HepG2 (cell line): ENCODE measurements around the gene UPF3B. TPM values are rescaled to one million over a fixed set of nuclear protein-coding genes. Genes with fewer than 3 reads are reported as not detected.

Source experiments
- ATAC-seq: fragments of 200-7000 bp; cut with Tn5 transposase; 3 replicates; pipeline ENCODE4 v1.9.1; 2020; ENCODE audit warnings: mild to moderate bottlenecking, moderate library complexity
- BruUV-seq: library from RNA; stranded (reverse); fragments of 400-500 nt; replicated peaks from 2 replicates; lab custom pipeline; 2021; lab: Mats Ljungman, UMichigan
- CTCF ChIA-PET: fragments of 300-600 bp; formaldehyde crosslinking; extraction: SDS; loops from one replicate; lab custom pipeline; 2021; ENCODE audit warnings: low total read pairs, inconsistent platforms, low intra/inter-chr PET ratio; lab: Yijun Ruan, JAX
- POLR2A ChIA-PET: fragments of 350-600 bp; sonication (Branson Sonifier 250); formaldehyde crosslinking; loops from one replicate; lab custom pipeline; 2020; ENCODE audit warnings: antibody characterized with exemption, inconsistent platforms; lab: Yijun Ruan, JAX
- DNase-seq: peaks from one replicate; pipeline ENCODE4 v3.0.0-alpha.2; 2015; ENCODE audit warnings: low spot score
- FAIRE-seq: peaks from 3 replicates; lab custom pipeline; 2011; peaks lifted over from hg19 to GRCh38; lab: Jason Lieb, UNC
- H2AFZ ChIP-seq: one replicate; pipeline ENCODE4 v1.6.1; 2011; ENCODE audit warnings: low read length, inconsistent platforms
- H3K27ac ChIP-seq: fragments of 300-600 bp; 3 replicates; pipeline ENCODE4 v1.8.0; 2011; ENCODE audit warnings: mixed run types, mild to moderate bottlenecking, mixed read lengths, low read length, inconsistent platforms; ENCODE audit not compliant: insufficient read depth; ENCODE audit errors: extremely low read length
- H3K27me3 ChIP-seq, 2 experiments: fragments of 200-600 bp in 1 of 2; 2 replicates in 1 of 2; 3 replicates in 1 of 2; pipeline versions ENCODE4 v1.6.0 to v1.8.0; 2011; ENCODE audit warnings: low read length in 2 of 2, mild to moderate bottlenecking in 2 of 2, moderate library complexity in 2 of 2, inconsistent platforms in 1 of 2; ENCODE audit not compliant: insufficient read depth in 2 of 2, control insufficient read depth in 1 of 2
- H3K36me3 ChIP-seq, 2 experiments: fragments of 200-600 bp in 1 of 2; replicated peaks in 1 of 2; 2 replicates in 1 of 2; 3 replicates in 1 of 2; pipeline versions ENCODE4 v1.5.1 to v1.8.0; 2011; ENCODE audit warnings: low read length in 2 of 2, inconsistent platforms in 1 of 2; ENCODE audit not compliant: insufficient read depth in 2 of 2, control insufficient read depth in 1 of 2
- H3K4me1 ChIP-seq: 2 replicates; pipeline ENCODE4 v1.5.1; 2012; ENCODE audit warnings: low read length, inconsistent platforms; ENCODE audit not compliant: insufficient read depth
- H3K4me2 ChIP-seq: 2 replicates; pipeline ENCODE4 v1.6.0; 2011; ENCODE audit warnings: low read depth, low read length, inconsistent platforms
- H3K4me3 ChIP-seq, 3 experiments: fragments of 200-600 bp in 1 of 3; sonication (generic), shearing (Covaris generic) in 1 of 3; replicated peaks in 1 of 3; 2 replicates each; pipeline ENCODE4 v1.5.1; 2011 to 2016; ENCODE audit warnings: low read length in 3 of 3, inconsistent platforms in 2 of 3, low read depth in 2 of 3, mild to moderate bottlenecking in 2 of 3, control low read depth in 1 of 3, mixed read lengths in 1 of 3; ENCODE audit not compliant: insufficient read depth in 1 of 3
- H3K79me2 ChIP-seq: one replicate; pipeline ENCODE4 v1.6.1; 2011; ENCODE audit warnings: low read length, inconsistent platforms; ENCODE audit not compliant: insufficient read depth
- H3K9ac ChIP-seq: 2 replicates; pipeline ENCODE4 v1.6.0; 2011; ENCODE audit warnings: mild to moderate bottlenecking, low read depth, low read length, inconsistent platforms; ENCODE audit not compliant: insufficient read depth
- H3K9me3 ChIP-seq: 2 replicates; pipeline ENCODE4 v1.5.1; 2012; ENCODE audit warnings: mild to moderate bottlenecking, low read length
- H4K20me1 ChIP-seq: 2 replicates; pipeline ENCODE4 v1.6.0; 2011; ENCODE audit warnings: inconsistent platforms, mild to moderate bottlenecking, low read length, moderate library complexity; ENCODE audit not compliant: insufficient read depth
- FOXK2 ChIP-seq: fragments of 450-650 bp; IDR thresholded peaks from 2 replicates; pipeline ENCODE4 v1.6.1; 2016
- KDM4B ChIP-seq: sonication (generic); formaldehyde crosslinking; IDR thresholded peaks from 2 replicates; pipeline ENCODE4 v1.4.0; 2020; ENCODE audit warnings: missing genetic modification reagents
- KMT2B ChIP-seq: IDR thresholded peaks from 2 replicates; pipeline ENCODE4 v1.6.1; 2016; ENCODE audit warnings: missing genetic modification reagents, missing compliant biosample characterization
- ZNF354B ChIP-seq: sonication (generic); formaldehyde crosslinking; IDR thresholded peaks from 2 replicates; pipeline ENCODE4 v1.8.0; 2022; ENCODE audit warnings: mild to moderate bottlenecking, missing genetic modification reagents
- WGBS: methylation state at CpG from one replicate; pipeline ENCODE4 v1.1.6; 2017; ENCODE audit warnings: low lambda C conversion rate; 5-methylcytosine and 5-hydroxymethylcytosine counted together
- in situ Hi-C: cut with HindIII; loops from 2 replicates; pipeline ENCODE4 v1.10.0; 2017; ENCODE audit warnings: low pct_unique_long_range_greater_than_20kb; ENCODE audit not compliant: extremely low pct_ligation_motif_present
- intact Hi-C: fragments of 100-400 bp; cut with micrococcal nuclease; formaldehyde crosslinking; loops from one replicate; pipeline ENCODE4 v1.10.0; 2022; ENCODE audit not compliant: unreplicated experiment
- polyA plus RNA-seq, 8 experiments: library from polyadenylated mRNA; depleted of rRNA in 3 of 8; stranded (reverse) in 7 of 8; unstranded in 1 of 8; fragments of >200 nt; fragmentation: Illumina TruSeq in 4 of 8; extraction: Trizol in 4 of 8; gene quantifications; 2 replicates each; pipeline versions ENCODE4 v1.2.1 to v1.2.3, GENCODE V29; 2011 to 2016; ENCODE audit warnings: low read depth in 4 of 8, missing spikeins in 1 of 8, mixed read lengths in 1 of 8; ENCODE audit not compliant: insufficient read depth in 1 of 8
- total RNA-seq, 5 experiments: library from RNA; depleted of rRNA; stranded (reverse); fragments of >200 nt; fragmentation: Illumina TruSeq; extraction: Trizol; gene quantifications; 2 replicates each; pipeline ENCODE4 v1.2.3, GENCODE V29; 2016; ENCODE audit warnings: low read depth in 1 of 5
- TF ChIP-seq, protein P1 (sequence below): sonication (generic); formaldehyde crosslinking; IDR thresholded peaks from 2 replicates; pipeline ENCODE4 v1.4.0; 2020; ENCODE audit warnings: mild to moderate bottlenecking, low read depth, missing genetic modification reagents
- TF ChIP-seq, protein P2 (sequence below): sonication (generic); formaldehyde crosslinking; IDR thresholded peaks from 2 replicates; pipeline ENCODE4 v1.5.0; 2020; ENCODE audit warnings: missing genetic modification reagents
- TF ChIP-seq, protein P3 (sequence below): sonication (generic); formaldehyde crosslinking; IDR thresholded peaks from 2 replicates; pipeline ENCODE4; 2020; ENCODE audit warnings: missing genetic modification reagents, mild to moderate bottlenecking, borderline replicate concordance
- TF ChIP-seq, protein P4 (sequence below): sonication (generic); formaldehyde crosslinking; IDR thresholded peaks from 2 replicates; pipeline ENCODE4 v1.4.0; 2020; ENCODE audit warnings: mild to moderate bottlenecking, missing genetic modification reagents

The UPF3B gene
- total and polyA plus RNA-seq, 2 of the 13 experiments (the other 11 are each of a cell fraction or from before 2014, with no cell fraction given) = 5.2 to 7.2 TPM

DNA sequence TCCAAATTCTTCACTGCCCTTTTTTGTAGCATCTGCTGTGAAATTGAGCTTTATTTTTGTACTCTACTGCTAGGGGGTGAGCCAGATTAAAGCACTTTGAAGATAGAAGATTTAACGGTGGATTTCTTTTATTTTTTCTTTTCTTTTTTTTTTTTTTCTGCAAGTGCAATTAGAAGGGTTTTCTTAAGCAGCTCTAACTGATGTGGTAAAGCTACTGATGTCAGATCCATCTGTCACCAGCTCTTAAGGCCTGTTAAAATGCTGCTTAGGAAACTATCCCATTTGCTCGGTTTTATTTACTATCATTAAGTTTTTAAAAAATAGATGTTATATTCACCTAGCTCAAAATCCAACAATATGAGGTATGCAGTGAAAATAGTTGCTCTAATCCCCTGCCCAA is 26.0 kb upstream of the UPF3B start:
- in situ Hi-C loops = no loop called here
- no TSS peak for BruUV-seq
- no peak for TF ChIP-seq ZNF354B (CRISPR knock-in tag)
- TF ChIP-seq, protein P1, sequence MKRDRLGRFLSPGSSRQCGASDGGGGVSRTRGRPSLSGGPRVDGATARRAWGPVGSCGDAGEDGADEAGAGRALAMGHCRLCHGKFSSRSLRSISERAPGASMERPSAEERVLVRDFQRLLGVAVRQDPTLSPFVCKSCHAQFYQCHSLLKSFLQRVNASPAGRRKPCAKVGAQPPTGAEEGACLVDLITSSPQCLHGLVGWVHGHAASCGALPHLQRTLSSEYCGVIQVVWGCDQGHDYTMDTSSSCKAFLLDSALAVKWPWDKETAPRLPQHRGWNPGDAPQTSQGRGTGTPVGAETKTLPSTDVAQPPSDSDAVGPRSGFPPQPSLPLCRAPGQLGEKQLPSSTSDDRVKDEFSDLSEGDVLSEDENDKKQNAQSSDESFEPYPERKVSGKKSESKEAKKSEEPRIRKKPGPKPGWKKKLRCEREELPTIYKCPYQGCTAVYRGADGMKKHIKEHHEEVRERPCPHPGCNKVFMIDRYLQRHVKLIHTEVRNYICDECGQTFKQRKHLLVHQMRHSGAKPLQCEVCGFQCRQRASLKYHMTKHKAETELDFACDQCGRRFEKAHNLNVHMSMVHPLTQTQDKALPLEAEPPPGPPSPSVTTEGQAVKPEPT (CRISPR knock-in tag) = no peak
- TF ChIP-seq FOXK2 = no peak
- TF ChIP-seq KMT2B = no peak
- Histone ChIP-seq H3K9me3 (no peaks in the 10 kb centered on the region), H3K27ac (no peak overlapping the region), H3K79me2 (no peaks in the 10 kb centered on the region), H3K9ac (no peak overlapping the region), H3K4me2 (no peak overlapping the region), H4K20me1 (no peaks in the 10 kb centered on the region), H2AFZ (no peak overlapping the region), H3K4me1 (no peaks in the 10 kb centered on the region), H3K4me3 (no peak overlapping the region), H3K27me3 (no peaks in the 10 kb centered on the region), H3K36me3 (peaks cover 0 to 5% of the 10 kb centered on the region in 2 experiments; a peak in 1 of 5 replicates)
- DNase-seq = no peak
- intact Hi-C loops = no loop called here
- FAIRE-seq = no peak
- no peak for ATAC-seq
- WGBS = 100% methylated on average over 2 of the region's 2 CpGs
- CTCF ChIA-PET = no interaction called here
- POLR2A ChIA-PET = no interaction called here

DNA sequence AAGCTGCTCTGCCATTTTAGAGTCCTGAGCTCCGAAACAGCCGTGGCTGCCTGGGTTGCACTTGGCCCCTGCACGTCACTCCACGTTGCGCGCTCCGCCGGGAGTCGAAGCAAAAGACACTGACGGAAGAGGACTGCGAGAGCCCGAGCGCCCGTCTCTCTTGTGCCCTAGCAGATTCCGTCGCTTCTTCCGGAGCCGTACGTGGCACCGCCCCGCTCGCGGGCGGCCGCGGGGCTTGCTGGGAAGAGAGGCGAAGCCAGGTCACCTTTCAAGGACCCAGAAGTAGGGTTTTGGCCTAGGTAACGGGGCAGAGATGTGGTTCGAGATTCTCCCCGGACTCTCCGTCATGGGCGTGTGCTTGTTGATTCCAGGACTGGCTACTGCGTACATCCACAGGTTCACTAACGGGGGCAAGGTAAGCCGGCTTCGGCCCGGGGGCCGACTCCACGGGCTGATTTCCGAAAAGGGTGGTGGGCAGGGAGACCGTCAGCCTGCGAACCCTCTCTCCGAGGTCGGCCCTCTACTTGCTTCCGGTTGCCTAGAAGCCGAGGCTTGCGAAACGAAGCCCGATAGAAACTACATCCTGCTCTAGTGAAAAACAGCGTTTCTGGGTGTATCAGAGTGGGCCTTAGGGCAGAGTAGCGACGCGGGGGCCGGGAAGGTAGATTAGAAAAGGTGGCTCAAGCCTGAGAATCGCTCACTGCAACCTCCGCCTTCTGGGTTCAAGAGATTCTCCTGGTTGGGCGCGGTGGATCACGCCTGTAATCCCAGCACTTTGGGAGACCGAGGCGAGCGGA is 19.0 kb upstream of the UPF3B start, which contains the start of the genes NDUFA1 and RNF113A:
TSS of gene NDUFA1 (plus strand) at position 234 of the 797 bp plus-strand sequence. CDS start at position 314, 80 bp downstream.
TSS of gene RNF113A (minus strand) at position 135 of the 797 bp plus-strand sequence. CDS start at position 15, 120 bp downstream.
- Histone ChIP-seq H3K27ac (peak within 1 kb of the TSS; percentile 99), H3K36me3 (0 out of 5 replicates have a peak, but pooled peaks cover 0 to 5% of the 10 kb centered on the region in 2 experiments), H3K79me2 (peaks cover 36% of the 10 kb centered on the region), H3K27me3 (no peaks in the 10 kb centered on the region; a peak in 1 of 5 replicates), H2AFZ (no peak within 1 kb of the TSS), H3K9ac (peak within 1 kb of the TSS; percentile 96), H3K4me1 (peaks cover 4% of the 10 kb centered on the region; the same call in 1 of the 2 replicates), H3K4me2 (peak within 1 kb of the TSS; percentile 74), H4K20me1 (no peaks in the 10 kb centered on the region), H3K9me3 (no peaks in the 10 kb centered on the region), H3K4me3 (peak within 1 kb of the TSS; percentile 70 to 82 (median 74))
- 0% methylated on average over 4 of the region's 62 CpGs for whole genome bisulfite sequencing
- BruUV-seq = TSS peak; percentile 70
- ATAC-seq = peak; percentile 95
- CTCF ChIA-PET = no interaction called here
- intact Hi-C loops (loop anchor here (2.0 kb wide), 2 partner anchors 19 to 81 kb away; partner anchors contain the start of genes RPL39 and UPF3B), in situ Hi-C loops (no loop called here)
- peak; percentile 76 for DNase-seq
- no peak for FAIRE-seq
- POLR2A ChIA-PET = interaction anchor here (1.0 to 3.7 kb wide), 4 partner anchors 19 to 87 kb away, joined by 4 to 42 read pairs (median 16); partner anchors contain the start of genes RPL39 and UPF3B
- TF ChIP-seq, protein P2, sequence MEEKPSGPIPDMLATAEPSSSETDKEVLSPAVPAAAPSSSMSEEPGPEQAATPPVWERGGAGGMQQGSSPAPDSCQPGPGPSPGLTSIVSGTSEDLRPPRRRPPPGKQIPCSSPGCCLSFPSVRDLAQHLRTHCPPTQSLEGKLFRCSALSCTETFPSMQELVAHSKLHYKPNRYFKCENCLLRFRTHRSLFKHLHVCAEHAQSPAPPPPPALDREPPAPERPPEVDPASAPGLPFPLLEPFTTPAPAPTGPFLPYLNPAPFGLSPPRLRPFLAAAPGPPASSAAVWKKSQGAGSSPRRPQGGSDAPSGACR (CRISPR knock-in tag) = no peak
- TF ChIP-seq, protein P3, sequence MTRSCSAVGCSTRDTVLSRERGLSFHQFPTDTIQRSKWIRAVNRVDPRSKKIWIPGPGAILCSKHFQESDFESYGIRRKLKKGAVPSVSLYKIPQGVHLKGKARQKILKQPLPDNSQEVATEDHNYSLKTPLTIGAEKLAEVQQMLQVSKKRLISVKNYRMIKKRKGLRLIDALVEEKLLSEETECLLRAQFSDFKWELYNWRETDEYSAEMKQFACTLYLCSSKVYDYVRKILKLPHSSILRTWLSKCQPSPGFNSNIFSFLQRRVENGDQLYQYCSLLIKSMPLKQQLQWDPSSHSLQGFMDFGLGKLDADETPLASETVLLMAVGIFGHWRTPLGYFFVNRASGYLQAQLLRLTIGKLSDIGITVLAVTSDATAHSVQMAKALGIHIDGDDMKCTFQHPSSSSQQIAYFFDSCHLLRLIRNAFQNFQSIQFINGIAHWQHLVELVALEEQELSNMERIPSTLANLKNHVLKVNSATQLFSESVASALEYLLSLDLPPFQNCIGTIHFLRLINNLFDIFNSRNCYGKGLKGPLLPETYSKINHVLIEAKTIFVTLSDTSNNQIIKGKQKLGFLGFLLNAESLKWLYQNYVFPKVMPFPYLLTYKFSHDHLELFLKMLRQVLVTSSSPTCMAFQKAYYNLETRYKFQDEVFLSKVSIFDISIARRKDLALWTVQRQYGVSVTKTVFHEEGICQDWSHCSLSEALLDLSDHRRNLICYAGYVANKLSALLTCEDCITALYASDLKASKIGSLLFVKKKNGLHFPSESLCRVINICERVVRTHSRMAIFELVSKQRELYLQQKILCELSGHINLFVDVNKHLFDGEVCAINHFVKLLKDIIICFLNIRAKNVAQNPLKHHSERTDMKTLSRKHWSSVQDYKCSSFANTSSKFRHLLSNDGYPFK (CRISPR knock-in tag) = peak; percentile 99
- TF ChIP-seq, protein P4, sequence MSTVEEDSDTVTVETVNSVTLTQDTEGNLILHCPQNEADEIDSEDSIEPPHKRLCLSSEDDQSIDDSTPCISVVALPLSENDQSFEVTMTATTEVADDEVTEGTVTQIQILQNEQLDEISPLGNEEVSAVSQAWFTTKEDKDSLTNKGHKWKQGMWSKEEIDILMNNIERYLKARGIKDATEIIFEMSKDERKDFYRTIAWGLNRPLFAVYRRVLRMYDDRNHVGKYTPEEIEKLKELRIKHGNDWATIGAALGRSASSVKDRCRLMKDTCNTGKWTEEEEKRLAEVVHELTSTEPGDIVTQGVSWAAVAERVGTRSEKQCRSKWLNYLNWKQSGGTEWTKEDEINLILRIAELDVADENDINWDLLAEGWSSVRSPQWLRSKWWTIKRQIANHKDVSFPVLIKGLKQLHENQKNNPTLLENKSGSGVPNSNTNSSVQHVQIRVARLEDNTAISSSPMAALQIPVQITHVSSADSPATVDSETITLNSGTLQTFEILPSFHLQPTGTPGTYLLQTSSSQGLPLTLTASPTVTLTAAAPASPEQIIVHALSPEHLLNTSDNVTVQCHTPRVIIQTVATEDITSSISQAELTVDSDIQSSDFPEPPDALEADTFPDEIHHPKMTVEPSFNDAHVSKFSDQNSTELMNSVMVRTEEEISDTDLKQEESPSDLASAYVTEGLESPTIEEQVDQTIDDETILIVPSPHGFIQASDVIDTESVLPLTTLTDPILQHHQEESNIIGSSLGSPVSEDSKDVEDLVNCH (CRISPR knock-in tag) = no peak
- TF ChIP-seq KDM4B = no peak
